HepG2 (cell line): ENCODE measurements around the gene FUT4. TPM values are rescaled to one million over a fixed set of nuclear protein-coding genes. Genes with fewer than 3 reads are reported as not detected.

ENCODE experiments used
- ELF3 ChIP-seq: IDR thresholded peaks from 2 replicates; pipeline ENCODE4 v1.6.1; 2016; ENCODE audit warnings: missing genetic modification reagents, missing compliant biosample characterization
- FOXM1 ChIP-seq: sonication (generic); formaldehyde crosslinking; IDR thresholded peaks from 2 replicates; pipeline ENCODE4 v1.5.0; 2020; ENCODE audit warnings: missing genetic modification reagents
- HDAC6 ChIP-seq: fragments of 200-600 bp; sonication (generic); IDR thresholded peaks from 2 replicates; pipeline ENCODE4 v1.7.0; 2017; ENCODE audit warnings: mild to moderate bottlenecking, antibody characterized with exemption, low read length, low read depth
- HNRNPH1 ChIP-seq: fragments of 200-400 bp; formaldehyde crosslinking; optimal IDR thresholded peaks from 2 replicates; pipeline ENCODE3; 2017; ENCODE audit warnings: mild to moderate bottlenecking, low read depth, low read length
- HOXA3 ChIP-seq: sonication (generic); formaldehyde crosslinking; IDR thresholded peaks from 2 replicates; pipeline ENCODE4 v1.5.0; 2020; ENCODE audit warnings: missing genetic modification reagents
- KLF12 ChIP-seq: sonication (generic); formaldehyde crosslinking; IDR thresholded peaks from 2 replicates; pipeline ENCODE4 v1.4.0; 2020; ENCODE audit warnings: missing genetic modification reagents, borderline replicate concordance
- NFIC ChIP-seq: IDR thresholded peaks from 2 replicates; pipeline ENCODE4 v1.6.1; 2012; ENCODE audit warnings: mild to moderate bottlenecking, low read length, inconsistent platforms
- NRL ChIP-seq: sonication (generic); formaldehyde crosslinking; IDR thresholded peaks from 2 replicates; pipeline ENCODE4 v1.5.0; 2020; ENCODE audit warnings: missing genetic modification reagents, mild to moderate bottlenecking, moderate library complexity, borderline replicate concordance
- PHF20 ChIP-seq: sonication (generic); formaldehyde crosslinking; IDR thresholded peaks from 2 replicates; pipeline ENCODE4 v1.5.0; 2020; ENCODE audit warnings: mild to moderate bottlenecking, missing genetic modification reagents
- SRY ChIP-seq: sonication (generic); formaldehyde crosslinking; IDR thresholded peaks from 2 replicates; pipeline ENCODE4 v1.8.0; 2022; ENCODE audit warnings: mild to moderate bottlenecking, missing genetic modification reagents
- SSRP1 ChIP-seq: IDR thresholded peaks from 2 replicates; pipeline ENCODE4 v1.6.1; 2016; ENCODE audit warnings: control low read depth
- TBX2 ChIP-seq: sonication (generic); formaldehyde crosslinking; IDR thresholded peaks from 2 replicates; pipeline ENCODE4 v1.5.0; 2020; ENCODE audit warnings: missing genetic modification reagents, mild to moderate bottlenecking, borderline replicate concordance
- ZFP62 ChIP-seq: sonication (generic); formaldehyde crosslinking; IDR thresholded peaks from 2 replicates; pipeline ENCODE4 v1.4.0; 2020; ENCODE audit warnings: missing genetic modification reagents
- ZMAT3 ChIP-seq: sonication (generic); formaldehyde crosslinking; conservative IDR thresholded peaks from 2 replicates; pipeline ENCODE4 v1.7.0; 2021; ENCODE audit warnings: missing genetic modification reagents
- ZNF17 ChIP-seq: sonication (generic); formaldehyde crosslinking; IDR thresholded peaks from 2 replicates; pipeline ENCODE4 v1.5.0; 2020; ENCODE audit warnings: mild to moderate bottlenecking, missing genetic modification reagents
- ZNF329 ChIP-seq: sonication (generic); formaldehyde crosslinking; IDR thresholded peaks from 2 replicates; pipeline ENCODE4 v1.9.0; 2021; ENCODE audit warnings: low read depth, mild to moderate bottlenecking, missing genetic modification reagents
- ZNF691 ChIP-seq: sonication (generic); formaldehyde crosslinking; IDR thresholded peaks from 2 replicates; pipeline ENCODE4 v1.4.0; 2020; ENCODE audit warnings: missing genetic modification reagents, low read depth, mild to moderate bottlenecking, borderline replicate concordance
- ZNF709 ChIP-seq: sonication (generic); formaldehyde crosslinking; IDR thresholded peaks from 2 replicates; pipeline ENCODE4 v1.5.0; 2020; ENCODE audit warnings: mild to moderate bottlenecking, missing genetic modification reagents
- ZZZ3 ChIP-seq: sonication (generic); formaldehyde crosslinking; IDR thresholded peaks from 2 replicates; pipeline ENCODE4 v1.4.0; 2020; ENCODE audit warnings: missing genetic modification reagents, mild to moderate bottlenecking, borderline replicate concordance
- polyA plus RNA-seq, 8 experiments: library from polyadenylated mRNA; depleted of rRNA in 3 of 8; stranded (reverse) in 7 of 8; unstranded in 1 of 8; fragments of >200 nt; fragmentation: Illumina TruSeq in 4 of 8; extraction: Trizol in 4 of 8; gene quantifications; 2 replicates each; pipeline versions ENCODE4 v1.2.1 to v1.2.3, GENCODE V29; 2011 to 2016; ENCODE audit warnings: low read depth in 4 of 8, missing spikeins in 1 of 8, mixed read lengths in 1 of 8; ENCODE audit not compliant: insufficient read depth in 1 of 8
- total RNA-seq, 5 experiments: library from RNA; depleted of rRNA; stranded (reverse); fragments of >200 nt; fragmentation: Illumina TruSeq; extraction: Trizol; gene quantifications; 2 replicates each; pipeline ENCODE4 v1.2.3, GENCODE V29; 2016; ENCODE audit warnings: low read depth in 1 of 5
- TF ChIP-seq, protein P1 (sequence below): sonication (generic); formaldehyde crosslinking; IDR thresholded peaks from 2 replicates; pipeline ENCODE4 v1.8.1; 2023; ENCODE audit warnings: mild to moderate bottlenecking, missing genetic modification reagents, borderline replicate concordance
- TF ChIP-seq, protein P2 (sequence below): sonication (generic); formaldehyde crosslinking; IDR thresholded peaks from one replicate; pipeline ENCODE4 v1.5.1; 2020; ENCODE audit warnings: mild to moderate bottlenecking, missing genetic modification reagents; ENCODE audit errors: not compliant biosample characterization

Gene FUT4
- total and polyA plus RNA-seq, 2 of the 13 experiments (the other 11 are each of a cell fraction or from before 2014, with no cell fraction given): 0.28 to 0.60 TPM

DNA sequence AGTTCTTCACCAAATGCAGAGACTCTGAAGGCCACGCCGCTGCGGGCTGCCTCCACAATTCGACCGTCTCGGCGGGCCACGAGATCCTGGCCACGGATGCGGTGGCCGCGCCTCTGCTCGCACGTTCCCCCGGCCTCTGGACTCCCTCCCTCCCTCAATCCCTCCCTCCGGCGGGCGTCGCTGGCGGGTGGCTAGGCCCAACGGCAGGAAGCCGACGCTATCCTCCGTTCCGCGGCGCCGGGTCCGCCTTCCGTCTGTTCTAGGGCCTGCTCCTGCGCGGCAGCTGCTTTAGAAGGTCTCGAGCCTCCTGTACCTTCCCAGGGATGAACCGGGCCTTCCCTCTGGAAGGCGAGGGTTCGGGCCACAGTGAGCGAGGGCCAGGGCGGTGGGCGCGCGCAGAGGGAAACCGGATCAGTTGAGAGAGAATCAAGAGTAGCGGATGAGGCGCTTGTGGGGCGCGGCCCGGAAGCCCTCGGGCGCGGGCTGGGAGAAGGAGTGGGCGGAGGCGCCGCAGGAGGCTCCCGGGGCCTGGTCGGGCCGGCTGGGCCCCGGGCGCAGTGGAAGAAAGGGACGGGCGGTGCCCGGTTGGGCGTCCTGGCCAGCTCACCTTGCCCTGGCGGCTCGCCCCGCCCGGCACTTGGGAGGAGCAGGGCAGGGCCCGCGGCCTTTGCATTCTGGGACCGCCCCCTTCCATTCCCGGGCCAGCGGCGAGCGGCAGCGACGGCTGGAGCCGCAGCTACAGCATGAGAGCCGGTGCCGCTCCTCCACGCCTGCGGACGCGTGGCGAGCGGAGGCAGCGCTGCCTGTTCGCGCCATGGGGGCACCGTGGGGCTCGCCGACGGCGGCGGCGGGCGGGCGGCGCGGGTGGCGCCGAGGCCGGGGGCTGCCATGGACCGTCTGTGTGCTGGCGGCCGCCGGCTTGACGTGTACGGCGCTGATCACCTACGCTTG lies at the start of gene FUT4 (continued):
- TF ChIP-seq HNRNPH1 (no peak), HOXA3 (peak; percentile 18; the same call in 1 of the 2 replicates), NFIC (no peak), FOXM1 (CRISPR knock-in tag) (no peak), TBX2 (CRISPR knock-in tag) (peak; percentile 40; the same call in 1 of the 2 replicates), PHF20 (peak; percentile 44; the same call in 1 of the 2 replicates), ZNF709 (CRISPR knock-in tag) (peak; percentile 88), ZNF329 (CRISPR knock-in tag) (0 out of 2 replicates have a peak, but pooled peaks have one; percentile 44), ZNF691 (0 out of 2 replicates have a peak, but pooled peaks have one; percentile 47), ZNF17 (CRISPR knock-in tag) (no peak), NRL (peak; percentile 80), ZFP62 (CRISPR knock-in tag) (no peak), HDAC6 (no peak), KLF12 (CRISPR knock-in tag) (peak; percentile 70; the same call in 1 of the 2 replicates), ZMAT3 (CRISPR knock-in tag) (0 out of 2 replicates have a peak, but pooled peaks have one; percentile 36), ELF3 (CRISPR knock-in tag) (no peak), SRY (CRISPR knock-in tag) (peak; percentile 79), SSRP1 (CRISPR knock-in tag) (no peak), ZZZ3 (CRISPR knock-in tag) (no peak; the same call in 1 of the 2 replicates)
- TF ChIP-seq, protein P1, sequence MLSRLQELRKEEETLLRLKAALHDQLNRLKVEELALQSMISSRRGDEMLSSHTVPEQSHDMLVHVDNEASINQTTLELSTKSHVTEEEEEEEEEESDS (CRISPR knock-in tag): no peak
- TF ChIP-seq, protein P2, sequence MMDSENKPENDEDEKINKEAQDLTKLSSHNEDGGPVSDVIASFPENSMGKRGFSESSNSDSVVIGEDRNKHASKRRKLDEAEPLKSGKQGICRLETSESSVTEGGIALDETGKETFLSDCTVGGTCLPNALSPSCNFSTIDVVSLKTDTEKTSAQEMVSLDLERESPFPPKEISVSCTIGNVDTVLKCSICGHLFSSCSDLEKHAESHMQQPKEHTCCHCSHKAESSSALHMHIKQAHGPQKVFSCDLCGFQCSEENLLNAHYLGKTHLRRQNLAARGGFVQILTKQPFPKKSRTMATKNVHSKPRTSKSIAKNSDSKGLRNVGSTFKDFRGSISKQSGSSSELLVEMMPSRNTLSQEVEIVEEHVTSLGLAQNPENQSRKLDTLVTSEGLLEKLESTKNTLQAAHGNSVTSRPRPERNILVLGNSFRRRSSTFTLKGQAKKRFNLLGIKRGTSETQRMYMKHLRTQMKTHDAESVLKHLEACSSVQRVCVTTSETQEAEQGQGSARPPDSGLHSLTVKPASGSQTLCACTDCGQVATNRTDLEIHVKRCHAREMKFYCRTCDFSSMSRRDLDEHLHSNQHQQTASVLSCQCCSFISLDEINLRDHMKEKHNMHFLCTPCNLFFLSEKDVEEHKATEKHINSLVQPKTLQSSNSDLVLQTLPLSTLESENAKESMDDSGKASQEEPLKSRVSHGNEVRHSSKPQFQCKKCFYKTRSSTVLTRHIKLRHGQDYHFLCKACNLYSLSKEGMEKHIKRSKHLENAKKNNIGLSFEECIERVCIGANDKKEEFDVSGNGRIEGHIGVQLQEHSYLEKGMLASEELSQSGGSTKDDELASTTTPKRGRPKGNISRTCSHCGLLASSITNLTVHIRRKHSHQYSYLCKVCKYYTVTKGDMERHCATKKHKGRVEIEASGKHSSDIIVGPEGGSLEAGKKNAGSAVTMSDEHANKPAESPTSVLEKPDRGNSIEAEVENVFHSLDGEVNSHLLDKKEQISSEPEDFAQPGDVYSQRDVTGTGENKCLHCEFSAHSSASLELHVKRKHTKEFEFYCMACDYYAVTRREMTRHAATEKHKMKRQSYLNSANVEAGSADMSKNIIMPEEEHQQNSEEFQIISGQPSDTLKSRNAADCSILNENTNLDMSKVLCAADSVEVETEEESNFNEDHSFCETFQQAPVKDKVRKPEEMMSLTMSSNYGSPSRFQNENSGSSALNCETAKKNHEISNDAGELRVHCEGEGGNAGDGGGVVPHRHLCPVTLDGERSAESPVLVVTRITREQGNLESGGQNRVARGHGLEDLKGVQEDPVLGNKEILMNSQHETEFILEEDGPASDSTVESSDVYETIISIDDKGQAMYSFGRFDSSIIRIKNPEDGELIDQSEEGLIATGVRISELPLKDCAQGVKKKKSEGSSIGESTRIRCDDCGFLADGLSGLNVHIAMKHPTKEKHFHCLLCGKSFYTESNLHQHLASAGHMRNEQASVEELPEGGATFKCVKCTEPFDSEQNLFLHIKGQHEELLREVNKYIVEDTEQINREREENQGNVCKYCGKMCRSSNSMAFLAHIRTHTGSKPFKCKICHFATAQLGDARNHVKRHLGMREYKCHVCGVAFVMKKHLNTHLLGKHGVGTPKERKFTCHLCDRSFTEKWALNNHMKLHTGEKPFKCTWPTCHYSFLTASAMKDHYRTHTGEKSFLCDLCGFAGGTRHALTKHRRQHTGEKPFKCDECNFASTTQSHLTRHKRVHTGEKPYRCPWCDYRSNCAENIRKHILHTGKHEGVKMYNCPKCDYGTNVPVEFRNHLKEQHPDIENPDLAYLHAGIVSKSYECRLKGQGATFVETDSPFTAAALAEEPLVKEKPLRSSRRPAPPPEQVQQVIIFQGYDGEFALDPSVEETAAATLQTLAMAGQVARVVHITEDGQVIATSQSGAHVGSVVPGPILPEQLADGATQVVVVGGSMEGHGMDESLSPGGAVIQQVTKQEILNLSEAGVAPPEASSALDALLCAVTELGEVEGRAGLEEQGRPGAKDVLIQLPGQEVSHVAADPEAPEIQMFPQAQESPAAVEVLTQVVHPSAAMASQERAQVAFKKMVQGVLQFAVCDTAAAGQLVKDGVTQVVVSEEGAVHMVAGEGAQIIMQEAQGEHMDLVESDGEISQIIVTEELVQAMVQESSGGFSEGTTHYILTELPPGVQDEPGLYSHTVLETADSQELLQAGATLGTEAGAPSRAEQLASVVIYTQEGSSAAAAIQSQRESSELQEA (CRISPR knock-in tag): peak; percentile 38
